ENCODE results near the gene TEX2.

GRCh38 chr17:64153565-64154312, 109.3 kb downstream of the TEX2 start:
- no peak for TF ChIP-seq CTCF (optimal IDR thresholded peaks at IDR 0.05 in 1 of 3, IDR thresholded peaks at IDR 0.05 in 1 of 3, conservative IDR thresholded peaks at IDR 0.05 in 1 of 3; ENCODE audit: extremely low read depth in 1 of 3, insufficient read depth in 2 of 3, low read length in 3 of 3)
- no peak for TF ChIP-seq EZH2 (IDR thresholded peaks at IDR 0.05; ENCODE audit: low read length)

All from keratinocyte (primary cell).